SK-N-SH (cell line): ENCODE measurements around the gene SNAP91. TPM values are rescaled to one million over a fixed set of nuclear protein-coding genes. Genes with fewer than 3 reads are reported as not detected.
A peak's percentile ranks its signal among the peaks of the same experiment; 100 is the strongest.

Source experiments
- CTCF ChIA-PET: fragments of 300-600, 350-600 bp; formaldehyde crosslinking; extraction: SDS; loops from one replicate; lab custom pipeline; 2021; lab: Yijun Ruan, JAX
- POLR2A ChIA-PET: fragments of 350-600 bp; sonication (Branson Sonifier 250); formaldehyde crosslinking; extraction: SDS; loops from one replicate; lab custom pipeline; 2020; ENCODE audit warnings: antibody characterized with exemption, inconsistent platforms; lab: Yijun Ruan, JAX
- DNase-seq: peaks from one replicate; pipeline ENCODE4 v3.0.0; 2012
- H2AFZ ChIP-seq: fragments of 200-600 bp; sonication (generic); 2 replicates; pipeline ENCODE4 v1.8.1; 2016; ENCODE audit warnings: antibody characterized with exemption, mild to moderate bottlenecking, low read depth
- H3F3A ChIP-seq: fragments of 200-600 bp; sonication (generic); replicated peaks from 2 replicates; pipeline ENCODE3; 2016; ENCODE audit warnings: antibody characterized with exemption, mild to moderate bottlenecking; ENCODE audit not compliant: insufficient read depth
- H3K27ac ChIP-seq, 2 experiments: fragments of 200-500 bp in 1 of 2; fragments of 200-600 bp in 1 of 2; sonication (Bioruptor generic) in 1 of 2; sonication (generic), shearing (Covaris generic) in 1 of 2; 2 replicates each; pipeline versions ENCODE4 v1.5.1 to v1.6.1; 2014 to 2016; ENCODE audit warnings: low read depth in 2 of 2, inconsistent platforms in 1 of 2, low read length in 1 of 2, mild to moderate bottlenecking in 1 of 2, mixed read lengths in 1 of 2
- H3K27me3 ChIP-seq: fragments of 200-600 bp; sonication (generic), shearing (Covaris generic); 2 replicates; pipeline ENCODE4 v1.6.1; 2016; ENCODE audit warnings: mixed run types; ENCODE audit not compliant: insufficient read depth
- H3K36me3 ChIP-seq, 2 experiments: fragments of 200-500 bp in 1 of 2; fragments of 200-600 bp in 1 of 2; sonication (Bioruptor generic) in 1 of 2; sonication (generic) in 1 of 2; replicated peaks in 1 of 2; 2 replicates each; pipeline versions ENCODE3 to v1.5.1; 2014 to 2016; ENCODE audit warnings: low read length in 1 of 2, mild to moderate bottlenecking in 1 of 2; ENCODE audit not compliant: insufficient read depth in 2 of 2, control insufficient read depth in 1 of 2
- H3K4me1 ChIP-seq, 2 experiments: fragments of 200-500 bp in 1 of 2; fragments of 200-600 bp in 1 of 2; sonication (Bioruptor generic) in 1 of 2; sonication (generic), shearing (Covaris generic) in 1 of 2; 2 replicates each; pipeline versions ENCODE4 v1.5.1 to v1.6.1; 2014 to 2016; ENCODE audit warnings: low read depth in 1 of 2, low read length in 1 of 2, mixed run types in 1 of 2; ENCODE audit not compliant: insufficient read depth in 2 of 2, control insufficient read depth in 1 of 2
- H3K4me2 ChIP-seq: fragments of 200-600 bp; sonication (generic), shearing (Covaris generic); 2 replicates; pipeline ENCODE4 v1.6.1; 2017; ENCODE audit warnings: mixed run types
- H3K4me3 ChIP-seq, 2 experiments: fragments of 200-500 bp in 1 of 2; fragments of 200-600 bp in 1 of 2; sonication (Bioruptor generic) in 1 of 2; sonication (generic), shearing (Covaris generic) in 1 of 2; 2 replicates each; pipeline versions ENCODE4 v1.5.1 to v1.8.1; 2014 to 2016; ENCODE audit warnings: low read depth in 2 of 2, inconsistent platforms in 1 of 2, low read length in 1 of 2, mild to moderate bottlenecking in 1 of 2, mixed read lengths in 1 of 2, moderate library complexity in 1 of 2
- H3K79me2 ChIP-seq: fragments of 200-600 bp; sonication (generic); 2 replicates; pipeline ENCODE4 v1.8.1; 2017; ENCODE audit warnings: mild to moderate bottlenecking; ENCODE audit not compliant: insufficient read depth
- H3K9ac ChIP-seq: fragments of 200-600 bp; sonication (generic); 2 replicates; pipeline ENCODE4 v1.6.1; 2017; ENCODE audit warnings: mixed run types
- H3K9me2 ChIP-seq: fragments of 200-600 bp; sonication (generic); 2 replicates; pipeline ENCODE4 v1.6.1; 2017; ENCODE audit warnings: mixed run types
- H3K9me3 ChIP-seq: fragments of 200-600 bp; sonication (generic); 2 replicates; pipeline ENCODE4 v1.6.1; 2017; ENCODE audit warnings: mixed run types, mild to moderate bottlenecking, moderate library complexity
- H4K20me1 ChIP-seq: fragments of 200-600 bp; sonication (generic); 2 replicates; pipeline ENCODE4 v1.6.1; 2017; ENCODE audit warnings: mild to moderate bottlenecking, mixed run types; ENCODE audit not compliant: insufficient read depth
- CHD2 ChIP-seq: fragments of 150-350 bp; IDR thresholded peaks from 2 replicates; pipeline ENCODE4 v1.6.1; 2018; ENCODE audit warnings: low read length; ENCODE audit not compliant: partially characterized antibody
- ELF1 ChIP-seq: IDR thresholded peaks from 2 replicates; pipeline ENCODE4 v1.4.0; 2012
- EZH2phosphoT487 ChIP-seq: fragments of 200-600 bp; sonication (generic); IDR thresholded peaks from 2 replicates; pipeline ENCODE4 v1.6.1; 2017; ENCODE audit warnings: low read depth, mixed run types, mild to moderate bottlenecking, antibody characterized with exemption, moderate library complexity, borderline replicate concordance
- FOXJ3 ChIP-seq: sonication (generic); formaldehyde crosslinking; IDR thresholded peaks from 2 replicates; pipeline ENCODE4 v1.5.1; 2020; ENCODE audit warnings: mild to moderate bottlenecking, missing genetic modification reagents
- FOXM1 ChIP-seq: IDR thresholded peaks from 2 replicates; pipeline ENCODE4 v1.4.0; 2012; ENCODE audit warnings: low read depth, mild to moderate bottlenecking
- GABPA ChIP-seq: IDR thresholded peaks from 2 replicates; pipeline ENCODE4 v1.4.0; 2012; ENCODE audit warnings: low read depth, mild to moderate bottlenecking
- MEF2A ChIP-seq: IDR thresholded peaks from 2 replicates; pipeline ENCODE4 v1.4.0; 2012; ENCODE audit warnings: low read depth, borderline replicate concordance
- MXI1 ChIP-seq: IDR thresholded peaks from 2 replicates; pipeline ENCODE4 v1.6.1; 2012; ENCODE audit warnings: mild to moderate bottlenecking, low read depth, low read length, improper control_type of control experiment
- POLR2AphosphoS5 ChIP-seq: IDR thresholded peaks from 2 replicates; pipeline ENCODE4 v1.6.1; 2012; ENCODE audit warnings: low read depth, low read length
- RAD21 ChIP-seq: IDR thresholded peaks from 2 replicates; pipeline ENCODE4 v1.6.1; 2012; ENCODE audit warnings: mild to moderate bottlenecking, low read length
- RXRA ChIP-seq: IDR thresholded peaks from 2 replicates; pipeline ENCODE4 v1.4.0; 2012; ENCODE audit warnings: low read depth, mild to moderate bottlenecking, borderline replicate concordance
- SMC3 ChIP-seq: IDR thresholded peaks from 2 replicates; pipeline ENCODE4 v1.6.1; 2012; ENCODE audit warnings: low read depth, low read length, improper control_type of control experiment
- TAF1 ChIP-seq: IDR thresholded peaks from 2 replicates; pipeline ENCODE4 v1.6.1; 2012; ENCODE audit warnings: low read depth, mild to moderate bottlenecking, low read length, moderate library complexity, borderline replicate concordance
- TCF12 ChIP-seq: IDR thresholded peaks from 2 replicates; pipeline ENCODE4 v1.4.0; 2012
- TEAD4 ChIP-seq: IDR thresholded peaks from 2 replicates; pipeline ENCODE4 v1.4.0; 2012; ENCODE audit warnings: mild to moderate bottlenecking, borderline replicate concordance; ENCODE audit not compliant: insufficient read depth
- WGBS: methylation state at CpG from one replicate; pipeline ENCODE4 v1.1.6; 2017; ENCODE audit warnings: low lambda C conversion rate; 5-methylcytosine and 5-hydroxymethylcytosine counted together
- polyA plus RNA-seq, 3 experiments: library from polyadenylated mRNA; depleted of rRNA; stranded (reverse); fragments of >200 nt; gene quantifications; 2 replicates each; pipeline ENCODE4 v1.2.3, GENCODE V29; 2012
- TF ChIP-seq, protein P1 (sequence below): fragments of 150-350 bp; IDR thresholded peaks from 2 replicates; pipeline ENCODE4 v1.6.1; 2016; ENCODE audit warnings: mild to moderate bottlenecking, low read depth, low read length
- TF ChIP-seq, protein P2 (sequence below): fragments of 200-600 bp; sonication (generic); IDR thresholded peaks from 2 replicates; pipeline ENCODE4 v1.6.1; 2017; ENCODE audit warnings: antibody characterized with exemption, mild to moderate bottlenecking, moderate library complexity
- TF ChIP-seq, protein P3 (sequence below): IDR thresholded peaks from 2 replicates; pipeline ENCODE4; 2012
- TF ChIP-seq, protein P4 (sequence below): IDR thresholded peaks from 2 replicates; pipeline ENCODE4 v1.4.0; 2012; ENCODE audit warnings: low read depth

Gene SNAP91
- polyA plus RNA-seq, 1 of the 3 experiments (the other 2 are of a cell fraction): 0.64 TPM

DNA sequence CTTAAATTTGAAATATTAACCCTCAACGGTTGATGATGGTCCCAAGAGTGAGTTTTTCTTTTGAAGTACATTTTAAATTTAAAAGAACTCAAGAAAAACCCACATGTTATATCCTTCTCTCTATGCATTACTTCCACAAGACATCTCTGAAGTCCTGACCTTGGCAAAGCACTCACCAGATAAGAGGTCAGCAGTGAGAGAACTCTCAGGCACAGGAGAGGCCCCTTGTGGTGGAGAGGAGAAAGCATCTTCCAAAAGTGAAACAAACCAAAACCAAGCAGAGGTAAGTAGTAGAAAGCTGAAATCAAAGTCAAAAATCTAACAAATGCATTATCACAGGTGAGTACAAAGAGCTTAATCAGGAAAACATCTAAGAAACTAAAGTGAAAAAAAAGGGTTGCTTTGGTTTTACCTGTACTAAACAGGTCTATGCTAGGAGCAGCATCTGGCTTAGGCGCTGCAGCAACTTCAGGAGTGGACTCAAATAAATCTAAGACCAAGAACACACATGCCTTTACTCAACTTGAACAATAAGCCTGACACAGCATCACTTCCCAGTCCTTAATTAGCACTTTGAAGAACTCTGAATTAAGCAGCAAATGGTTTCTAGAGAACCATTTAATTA, 116.0 kb downstream of the SNAP91 start:
- POLR2A ChIA-PET: no interaction called here
- H3K9me2 ChIP-seq: no peaks in the 10 kb centered on the region
- no peak overlapping the region for H3K9ac ChIP-seq
- H3K27me3 ChIP-seq: no peaks in the 10 kb centered on the region
- H2AFZ ChIP-seq: no peak overlapping the region
- H3K27ac ChIP-seq: no peak overlapping the region
- no peaks in the 10 kb centered on the region; a peak in 2 of 4 replicates for H3K4me1 ChIP-seq
- H3K4me2 ChIP-seq: 0 out of 2 replicates have a peak overlapping the region, but pooled peaks have one; percentile 25
- no peaks in the 10 kb centered on the region for H4K20me1 ChIP-seq
- H3K79me2 ChIP-seq: no peaks in the 10 kb centered on the region
- peak; percentile 22 for DNase-seq
- TF ChIP-seq, protein P1, sequence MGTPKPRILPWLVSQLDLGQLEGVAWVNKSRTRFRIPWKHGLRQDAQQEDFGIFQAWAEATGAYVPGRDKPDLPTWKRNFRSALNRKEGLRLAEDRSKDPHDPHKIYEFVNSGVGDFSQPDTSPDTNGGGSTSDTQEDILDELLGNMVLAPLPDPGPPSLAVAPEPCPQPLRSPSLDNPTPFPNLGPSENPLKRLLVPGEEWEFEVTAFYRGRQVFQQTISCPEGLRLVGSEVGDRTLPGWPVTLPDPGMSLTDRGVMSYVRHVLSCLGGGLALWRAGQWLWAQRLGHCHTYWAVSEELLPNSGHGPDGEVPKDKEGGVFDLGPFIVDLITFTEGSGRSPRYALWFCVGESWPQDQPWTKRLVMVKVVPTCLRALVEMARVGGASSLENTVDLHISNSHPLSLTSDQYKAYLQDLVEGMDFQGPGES: no peak
- TF ChIP-seq RAD21 (peak; percentile 38; the same call in 1 of the 2 replicates), SMC3 (peak; percentile 6; the same call in 1 of the 2 replicates), MXI1 (no peak), ELF1 (no peak)
- TF ChIP-seq, protein P2, sequence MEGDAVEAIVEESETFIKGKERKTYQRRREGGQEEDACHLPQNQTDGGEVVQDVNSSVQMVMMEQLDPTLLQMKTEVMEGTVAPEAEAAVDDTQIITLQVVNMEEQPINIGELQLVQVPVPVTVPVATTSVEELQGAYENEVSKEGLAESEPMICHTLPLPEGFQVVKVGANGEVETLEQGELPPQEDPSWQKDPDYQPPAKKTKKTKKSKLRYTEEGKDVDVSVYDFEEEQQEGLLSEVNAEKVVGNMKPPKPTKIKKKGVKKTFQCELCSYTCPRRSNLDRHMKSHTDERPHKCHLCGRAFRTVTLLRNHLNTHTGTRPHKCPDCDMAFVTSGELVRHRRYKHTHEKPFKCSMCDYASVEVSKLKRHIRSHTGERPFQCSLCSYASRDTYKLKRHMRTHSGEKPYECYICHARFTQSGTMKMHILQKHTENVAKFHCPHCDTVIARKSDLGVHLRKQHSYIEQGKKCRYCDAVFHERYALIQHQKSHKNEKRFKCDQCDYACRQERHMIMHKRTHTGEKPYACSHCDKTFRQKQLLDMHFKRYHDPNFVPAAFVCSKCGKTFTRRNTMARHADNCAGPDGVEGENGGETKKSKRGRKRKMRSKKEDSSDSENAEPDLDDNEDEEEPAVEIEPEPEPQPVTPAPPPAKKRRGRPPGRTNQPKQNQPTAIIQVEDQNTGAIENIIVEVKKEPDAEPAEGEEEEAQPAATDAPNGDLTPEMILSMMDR: peak; percentile 60
- H3K36me3 ChIP-seq: peaks cover 0 to 13% of the 10 kb centered on the region in 2 experiments
- H3K9me3 ChIP-seq: no peaks in the 10 kb centered on the region
- no peaks in the 10 kb centered on the region for H3F3A ChIP-seq
- 0 out of 4 replicates have a peak overlapping the region, but pooled peaks of 1 of the 2 experiments have one; percentile 23 for H3K4me3 ChIP-seq
- CTCF ChIA-PET: interaction anchor here (0.6 to 1.1 kb wide), 2 partner anchors 11 to 116 kb away, joined by 3 read pairs; partner anchors contain the start of gene SNAP91
- WGBS: 70% methylated on average over 2 of the region's 2 CpGs

DNA sequence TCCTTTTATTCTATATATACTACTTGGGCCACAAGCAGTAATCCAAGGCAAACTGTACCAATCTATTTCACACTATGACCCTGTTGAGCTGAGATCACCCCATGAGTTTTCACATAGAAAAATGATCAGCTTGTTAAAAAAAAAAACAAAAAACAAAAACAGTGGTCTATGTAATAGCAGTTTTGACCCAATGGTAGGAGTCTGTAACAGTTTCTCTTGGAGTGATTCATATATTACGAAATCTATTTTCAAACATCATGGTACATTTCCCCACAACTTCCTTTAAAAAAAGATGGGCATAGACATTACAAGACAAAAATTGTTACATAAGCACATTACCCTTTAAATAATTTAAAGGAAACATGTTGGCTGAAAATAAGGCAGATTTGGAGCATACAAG, 118.5 kb downstream of the SNAP91 start:
- Histone ChIP-seq H3K27me3 (no peaks in the 10 kb centered on the region), H3K9me3 (no peaks in the 10 kb centered on the region), H3K9me2 (no peaks in the 10 kb centered on the region), H3F3A (no peaks in the 10 kb centered on the region), H4K20me1 (no peaks in the 10 kb centered on the region), H3K9ac (no peak overlapping the region), H3K4me2 (no peak overlapping the region), H3K4me1 (no peaks in the 10 kb centered on the region), H3K4me3 (no peak overlapping the region), H3K36me3 (peaks cover 0 to 13% of the 10 kb centered on the region in 2 experiments), H2AFZ (no peak overlapping the region), H3K27ac (no peak overlapping the region), H3K79me2 (no peaks in the 10 kb centered on the region)
- TF ChIP-seq FOXJ3 (CRISPR knock-in tag) (no peak), FOXM1 (no peak), EZH2phosphoT487 (no peak), TAF1 (no peak), TCF12 (no peak), CHD2 (no peak), RXRA (no peak), MEF2A (no peak), POLR2AphosphoS5 (no peak), RAD21 (no peak), GABPA (no peak), TEAD4 (no peak)
- TF ChIP-seq, protein P3, sequence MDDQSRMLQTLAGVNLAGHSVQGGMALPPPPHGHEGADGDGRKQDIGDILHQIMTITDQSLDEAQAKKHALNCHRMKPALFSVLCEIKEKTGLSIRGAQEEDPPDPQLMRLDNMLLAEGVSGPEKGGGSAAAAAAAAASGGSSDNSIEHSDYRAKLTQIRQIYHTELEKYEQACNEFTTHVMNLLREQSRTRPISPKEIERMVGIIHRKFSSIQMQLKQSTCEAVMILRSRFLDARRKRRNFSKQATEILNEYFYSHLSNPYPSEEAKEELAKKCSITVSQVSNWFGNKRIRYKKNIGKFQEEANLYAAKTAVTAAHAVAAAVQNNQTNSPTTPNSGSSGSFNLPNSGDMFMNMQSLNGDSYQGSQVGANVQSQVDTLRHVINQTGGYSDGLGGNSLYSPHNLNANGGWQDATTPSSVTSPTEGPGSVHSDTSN: no peak
- TF ChIP-seq, protein P4, sequence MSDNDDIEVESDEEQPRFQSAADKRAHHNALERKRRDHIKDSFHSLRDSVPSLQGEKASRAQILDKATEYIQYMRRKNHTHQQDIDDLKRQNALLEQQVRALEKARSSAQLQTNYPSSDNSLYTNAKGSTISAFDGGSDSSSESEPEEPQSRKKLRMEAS: no peak
- ChIA-PET CTCF (interaction anchor here (2.4 kb wide), 1 partner anchor 25 kb away, joined by 8 read pairs; no protein-coding TSS in a partner anchor), POLR2A (no interaction called here)
- DNase-seq: no peak
- 69% methylated on average over 1 of the region's 1 CpG for WGBS
